ENCODE data around the gene MILR1.
"Not testable (repeated sequence)": the region's sequence is repeated elsewhere in the genome, so short reads cannot be mapped to it uniquely, and the experiment has no call there.

MILR1 gene

DNA sequence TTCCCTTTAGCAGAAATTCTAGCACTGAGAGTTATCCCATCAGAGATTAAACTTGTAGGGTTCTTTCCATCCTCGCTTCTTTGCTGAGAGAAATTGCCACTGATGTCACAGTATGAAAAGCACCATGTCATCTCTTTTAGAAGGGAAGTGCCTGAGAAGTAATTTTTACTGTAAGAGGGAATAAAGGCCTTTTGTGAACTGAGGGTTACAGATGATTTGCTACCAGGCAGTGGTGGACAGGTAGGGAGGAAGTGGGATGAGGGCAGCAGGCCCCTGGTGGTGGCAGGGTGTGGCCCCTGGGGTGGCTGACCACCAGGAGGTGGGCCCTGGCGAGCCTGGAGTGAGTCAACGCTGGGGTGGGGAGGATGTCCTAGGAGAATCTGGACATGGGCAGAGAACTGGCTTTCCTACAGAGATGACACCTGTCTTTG lies 6.4 kb upstream of the MILR1 start:
- Mint-ChIP-seq H3K27me3 (ENCODE audit: low read depth) (no peaks in the 10 kb centered on the region), H3K36me3 (ENCODE audit: low read depth) (peaks cover 12% of the 10 kb centered on the region), H3K27ac (peak overlapping the region; percentile 98), H3K4me1 (ENCODE audit: low read depth) (peaks cover 33% of the 10 kb centered on the region), H3K9me3 (peaks cover 26% of the 10 kb centered on the region), H3K4me3 (peak overlapping the region; percentile 81)

DNA sequence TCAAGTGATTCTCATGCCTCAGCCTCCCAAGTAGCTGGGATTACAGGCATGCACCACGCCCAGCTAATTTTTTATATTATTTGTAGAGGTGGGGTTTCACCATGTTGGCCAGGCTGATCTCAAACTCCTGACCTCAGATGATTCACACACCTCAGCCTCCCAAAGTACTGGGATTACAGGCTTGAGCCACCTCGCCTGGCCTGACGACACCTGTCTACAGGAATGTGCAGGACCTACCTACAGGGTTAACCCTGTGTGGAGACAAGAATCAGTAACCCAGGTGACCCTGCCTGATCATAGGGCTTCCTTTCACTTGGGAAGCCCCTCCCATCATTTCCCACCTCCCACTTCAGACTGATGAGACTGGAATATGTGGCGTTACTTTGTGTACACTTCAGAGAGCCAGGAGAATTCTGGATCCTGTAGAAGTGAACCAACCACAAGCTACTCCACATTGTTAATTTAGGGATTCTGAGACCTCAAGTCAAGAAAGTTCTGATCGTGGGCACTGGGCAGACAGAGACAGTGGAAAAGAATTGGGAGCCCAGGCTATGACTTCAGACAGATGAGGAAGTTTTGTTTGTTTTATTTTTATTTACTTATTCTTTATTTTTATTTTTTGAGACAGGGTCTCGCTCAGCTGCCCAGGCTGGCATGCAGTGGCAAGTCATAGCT lies 5.7 kb upstream of the MILR1 start:
- peak overlapping the region; percentile 70 for H3K27ac Mint-ChIP-seq
- no peak overlapping the region for H3K4me3 Mint-ChIP-seq
- peaks cover 19% of the 10 kb centered on the region for H3K9me3 Mint-ChIP-seq
- peaks cover 12% of the 10 kb centered on the region for H3K36me3 Mint-ChIP-seq (ENCODE audit: low read depth)
- no peaks in the 10 kb centered on the region for H3K27me3 Mint-ChIP-seq (ENCODE audit: low read depth)
- peaks cover 37% of the 10 kb centered on the region for H3K4me1 Mint-ChIP-seq (ENCODE audit: low read depth)

DNA sequence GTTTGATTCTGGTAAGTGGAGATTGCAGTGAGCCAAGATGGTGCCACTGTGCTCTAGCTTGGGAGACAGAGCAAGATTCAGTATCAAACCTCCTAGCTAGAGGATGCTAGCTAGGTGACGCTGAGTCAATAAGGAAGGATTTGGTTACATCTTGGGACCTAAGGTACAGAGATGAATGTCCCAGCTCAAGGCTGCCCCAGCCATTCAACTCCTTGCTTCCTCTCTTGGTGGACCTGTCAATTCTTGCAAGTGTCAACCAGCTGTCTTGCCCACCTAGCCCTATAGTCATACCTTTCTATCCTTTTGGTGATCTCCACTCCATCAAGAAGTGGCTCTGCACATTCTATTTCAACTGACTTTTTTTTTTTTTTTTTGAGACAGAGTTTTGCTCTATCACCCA lies 1.4 kb upstream of the MILR1 start:
- Mint-ChIP-seq H3K27me3 (ENCODE audit: low read depth) (no peaks in the 10 kb centered on the region), H3K4me3 (no peak overlapping the region), H3K4me1 (ENCODE audit: low read depth) (peaks cover 31% of the 10 kb centered on the region), H3K9me3 (no peaks in the 10 kb centered on the region), H3K36me3 (ENCODE audit: low read depth) (no peaks in the 10 kb centered on the region), H3K27ac (peak overlapping the region; percentile 59)

DNA sequence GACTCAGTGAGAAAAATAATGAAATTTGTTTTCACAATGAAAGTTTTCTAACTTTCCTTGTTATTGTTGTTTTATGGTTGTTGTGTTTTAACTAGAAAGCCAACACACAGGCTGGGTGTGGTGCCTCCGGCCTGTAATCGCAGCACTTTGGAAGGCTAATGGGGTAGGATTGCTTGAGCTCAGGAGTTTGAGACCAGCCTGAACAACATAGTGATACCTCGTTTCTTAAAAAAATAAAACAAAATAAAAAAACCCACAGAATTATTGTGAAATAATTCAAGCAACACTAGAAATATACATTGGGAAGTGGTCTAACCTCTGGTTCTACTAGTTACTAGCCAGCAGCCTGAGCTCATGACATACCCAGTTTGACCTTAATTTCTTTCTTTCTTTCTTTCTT lies 630 bp downstream of the MILR1 start:
- Mint-ChIP-seq H3K27me3 (ENCODE audit: low read depth) (no peaks in the 10 kb centered on the region), H3K4me1 (ENCODE audit: low read depth) (peaks cover 20% of the 10 kb centered on the region), H3K36me3 (ENCODE audit: low read depth) (no peaks in the 10 kb centered on the region), H3K4me3 (no peak overlapping the region), H3K27ac (peak overlapping the region; percentile 36), H3K9me3 (no peaks in the 10 kb centered on the region)

DNA sequence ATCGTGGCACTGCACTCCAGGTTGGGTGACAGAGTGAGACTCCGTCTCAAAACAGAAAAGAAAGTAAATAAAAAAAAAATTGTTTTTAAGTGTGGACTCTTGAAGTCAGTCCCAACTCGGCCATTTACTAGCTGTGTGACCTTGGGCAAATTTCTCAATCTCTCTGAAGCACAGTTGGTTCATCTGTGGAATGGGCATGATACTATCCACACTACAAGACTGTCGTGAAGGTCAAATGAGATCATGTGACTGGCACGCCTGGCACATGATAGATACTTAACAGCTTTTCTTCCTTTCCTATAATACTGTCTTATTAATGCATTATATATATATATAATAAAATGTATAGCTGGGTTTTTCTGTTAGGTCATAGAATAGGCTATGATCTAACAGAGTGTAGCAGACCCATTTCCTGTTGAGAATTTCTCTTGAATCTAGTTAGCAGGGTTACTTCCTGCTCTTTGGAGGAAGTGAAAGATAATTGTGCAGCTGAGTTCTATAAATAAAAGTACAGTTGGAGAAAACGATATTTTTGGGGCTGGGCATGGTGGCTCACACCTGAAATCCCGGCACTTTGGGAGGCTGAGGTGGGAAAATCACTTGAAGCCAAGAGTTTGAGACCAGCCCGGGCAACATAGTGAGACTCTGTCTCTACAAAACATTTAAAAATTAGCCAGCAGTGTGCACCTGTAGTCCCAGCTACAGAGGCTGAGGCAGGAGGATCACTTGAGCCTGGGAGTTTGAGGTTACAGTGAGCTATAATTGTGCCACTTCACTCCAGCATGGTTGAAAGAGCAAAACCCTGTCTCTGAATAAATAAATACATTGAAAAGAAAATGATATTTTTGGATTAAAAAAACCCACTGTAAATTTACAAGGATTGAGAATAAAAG lies 7.3 kb downstream of the MILR1 start:
- Mint-ChIP-seq H3K4me3 (no peak overlapping the region), H3K4me1 (ENCODE audit: low read depth) (peaks cover 8% of the 10 kb centered on the region), H3K27ac (peak overlapping the region; percentile 79), H3K27me3 (ENCODE audit: low read depth) (no peaks in the 10 kb centered on the region), H3K36me3 (ENCODE audit: low read depth) (peaks cover 2% of the 10 kb centered on the region), H3K9me3 (no peaks in the 10 kb centered on the region)

DNA sequence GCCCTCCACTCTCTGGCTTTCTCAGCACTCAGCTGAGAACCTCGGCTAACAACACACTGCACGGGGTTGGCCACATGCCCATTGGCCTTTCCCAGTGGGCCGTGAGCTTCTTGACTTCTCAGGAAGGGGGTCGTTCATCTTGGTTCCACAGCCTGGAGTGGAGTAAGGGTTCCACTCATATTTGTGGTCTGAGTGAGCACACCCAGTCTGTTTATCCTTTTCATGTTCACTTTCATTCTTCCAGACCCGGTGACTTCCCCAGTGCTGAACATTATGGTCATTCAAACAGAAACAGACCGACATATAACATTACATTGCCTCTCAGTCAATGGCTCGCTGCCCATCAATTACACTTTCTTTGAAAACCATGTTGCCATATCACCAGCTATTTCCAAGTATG lies 8.2 kb downstream of the MILR1 start:
- H3K4me3 Mint-ChIP-seq, result no peak overlapping the region
- H3K36me3 Mint-ChIP-seq (ENCODE audit: low read depth), result peaks cover 2% of the 10 kb centered on the region
- no peak overlapping the region for H3K27ac Mint-ChIP-seq
- H3K9me3 Mint-ChIP-seq, result no peaks in the 10 kb centered on the region
- no peaks in the 10 kb centered on the region for H3K27me3 Mint-ChIP-seq (ENCODE audit: low read depth)
- H3K4me1 Mint-ChIP-seq (ENCODE audit: low read depth), result peaks cover 8% of the 10 kb centered on the region

DNA sequence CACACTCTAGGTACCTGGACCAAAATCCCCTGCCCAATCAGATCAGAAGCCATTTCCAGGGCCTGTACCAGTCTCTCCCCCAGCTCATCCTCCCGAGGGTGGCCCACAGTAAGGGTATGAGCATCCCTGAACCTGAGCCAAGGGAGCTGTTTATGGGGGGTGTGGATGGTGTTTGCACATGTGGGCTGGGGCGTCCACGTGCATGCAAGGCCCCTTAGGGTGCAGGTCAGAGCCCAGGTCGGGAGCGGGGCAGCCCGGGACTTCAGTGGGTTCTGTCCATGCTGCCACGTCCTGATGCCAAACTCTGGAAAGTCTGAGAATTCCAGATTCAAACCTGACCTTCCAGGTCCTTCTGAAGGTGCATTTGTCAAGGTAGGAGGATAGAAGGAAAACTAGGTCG lies 9.8 kb downstream of the MILR1 start:
- no peak overlapping the region for H3K4me3 Mint-ChIP-seq
- H3K27ac Mint-ChIP-seq, result no peak overlapping the region
- peaks cover 8% of the 10 kb centered on the region for H3K4me1 Mint-ChIP-seq (ENCODE audit: low read depth)
- H3K36me3 Mint-ChIP-seq (ENCODE audit: low read depth), result peaks cover 2% of the 10 kb centered on the region
- H3K27me3 Mint-ChIP-seq (ENCODE audit: low read depth), result peaks cover 5% of the 10 kb centered on the region
- no peaks in the 10 kb centered on the region for H3K9me3 Mint-ChIP-seq

DNA sequence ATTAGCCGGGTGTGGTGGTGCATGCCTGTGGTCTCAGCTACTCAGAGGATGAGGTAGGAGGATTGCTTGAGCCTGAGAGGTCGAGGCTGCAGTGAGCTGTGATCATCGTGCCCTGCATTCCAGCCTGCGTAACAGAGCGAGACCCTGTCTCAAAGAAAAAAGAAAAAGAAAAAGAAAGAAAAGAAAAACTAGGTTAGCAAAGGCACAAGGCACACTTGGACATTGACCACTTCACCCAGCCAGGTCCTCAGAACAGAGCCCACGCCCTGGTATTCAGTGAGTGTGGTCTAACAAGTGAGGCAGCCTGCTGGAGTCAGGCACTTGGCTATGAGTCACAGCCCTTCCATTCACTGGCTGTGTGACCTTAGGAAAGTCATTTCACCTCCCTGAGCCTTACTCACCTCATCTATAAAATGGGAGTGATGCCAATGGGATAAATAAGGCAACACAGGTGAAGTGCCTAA lies 10.4 kb downstream of the MILR1 start:
- Mint-ChIP-seq H3K9me3 (no peaks in the 10 kb centered on the region), H3K4me3 (no peak overlapping the region), H3K36me3 (ENCODE audit: low read depth) (peaks cover 2% of the 10 kb centered on the region), H3K4me1 (ENCODE audit: low read depth) (peaks cover 8% of the 10 kb centered on the region), H3K27me3 (ENCODE audit: low read depth) (peaks cover 5% of the 10 kb centered on the region), H3K27ac (no peak overlapping the region)

DNA sequence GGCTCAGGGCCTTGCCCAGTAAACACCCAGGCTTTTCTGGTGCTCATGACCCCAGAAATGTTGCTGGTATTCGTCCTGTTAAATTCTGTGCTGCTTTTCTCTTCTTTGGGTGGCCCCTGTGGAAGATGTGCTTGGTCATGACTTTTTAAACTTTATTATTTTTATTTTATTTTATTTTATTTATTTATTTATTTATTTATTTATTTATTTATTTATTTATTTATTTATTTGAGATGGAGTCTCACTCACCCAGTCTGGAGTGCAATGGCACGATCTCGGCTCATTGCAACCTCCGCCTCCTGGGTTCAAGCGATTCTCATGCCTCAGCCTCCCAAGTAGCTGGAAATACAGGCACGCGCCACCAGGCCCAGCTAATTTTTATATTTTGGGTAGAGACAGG lies 10.9 kb downstream of the MILR1 start:
- not testable (repeated sequence) for H3K27ac Mint-ChIP-seq; H3K36me3 Mint-ChIP-seq (ENCODE audit: low read depth); H3K9me3 Mint-ChIP-seq; H3K4me1 Mint-ChIP-seq (ENCODE audit: low read depth); H3K4me3 Mint-ChIP-seq; H3K27me3 Mint-ChIP-seq (ENCODE audit: low read depth)

DNA sequence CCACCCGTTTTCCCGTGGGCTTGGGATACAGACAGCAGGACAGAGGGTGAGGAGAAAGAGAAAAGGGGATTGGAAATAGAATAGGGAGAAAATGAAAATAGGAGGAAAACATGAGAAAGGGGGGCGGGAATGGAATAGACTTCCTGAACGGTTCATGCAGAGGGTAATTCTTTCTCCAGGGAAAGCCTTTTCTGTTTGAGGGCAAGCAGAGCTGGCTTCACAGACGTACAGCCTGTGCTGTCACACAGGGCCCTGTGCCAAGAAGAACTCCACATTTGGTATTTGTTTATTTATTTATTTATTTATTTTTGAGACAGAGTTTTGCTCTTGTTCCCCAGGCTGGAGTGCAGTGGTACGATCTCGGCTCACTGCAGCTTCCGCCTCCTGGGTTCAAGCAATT lies 12.0 kb downstream of the MILR1 start:
- Mint-ChIP-seq H3K4me1 (ENCODE audit: low read depth) (peaks cover 7% of the 10 kb centered on the region), H3K9me3 (no peaks in the 10 kb centered on the region), H3K27ac (no peak overlapping the region), H3K27me3 (ENCODE audit: low read depth) (peaks cover 5% of the 10 kb centered on the region), H3K36me3 (ENCODE audit: low read depth) (peaks cover 2% of the 10 kb centered on the region), H3K4me3 (no peak overlapping the region)

DNA sequence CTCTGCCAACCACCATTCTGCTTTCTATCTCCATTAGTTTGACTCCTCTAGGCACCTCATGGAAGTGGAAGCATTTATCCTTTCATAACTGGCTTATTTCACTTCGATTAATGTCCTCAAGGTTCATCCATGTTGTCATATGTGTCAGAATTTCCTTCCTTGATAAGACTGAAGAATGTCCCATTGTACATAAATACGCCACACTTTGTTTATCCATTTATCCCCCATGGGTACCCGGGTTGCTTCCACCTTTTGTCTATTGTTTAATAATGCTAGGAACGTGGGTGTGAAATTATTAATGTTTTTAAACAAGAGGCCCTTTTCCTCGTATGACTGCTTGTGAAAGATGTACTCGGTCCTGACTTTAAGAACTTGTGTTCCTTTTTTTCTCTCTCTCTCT lies 12.9 kb downstream of the MILR1 start:
- Mint-ChIP-seq H3K27me3 (ENCODE audit: low read depth) (peaks cover 5% of the 10 kb centered on the region), H3K36me3 (ENCODE audit: low read depth) (no peaks in the 10 kb centered on the region), H3K4me1 (ENCODE audit: low read depth) (peaks cover 3% of the 10 kb centered on the region), H3K27ac (no peak overlapping the region), H3K9me3 (no peaks in the 10 kb centered on the region), H3K4me3 (no peak overlapping the region)

DNA sequence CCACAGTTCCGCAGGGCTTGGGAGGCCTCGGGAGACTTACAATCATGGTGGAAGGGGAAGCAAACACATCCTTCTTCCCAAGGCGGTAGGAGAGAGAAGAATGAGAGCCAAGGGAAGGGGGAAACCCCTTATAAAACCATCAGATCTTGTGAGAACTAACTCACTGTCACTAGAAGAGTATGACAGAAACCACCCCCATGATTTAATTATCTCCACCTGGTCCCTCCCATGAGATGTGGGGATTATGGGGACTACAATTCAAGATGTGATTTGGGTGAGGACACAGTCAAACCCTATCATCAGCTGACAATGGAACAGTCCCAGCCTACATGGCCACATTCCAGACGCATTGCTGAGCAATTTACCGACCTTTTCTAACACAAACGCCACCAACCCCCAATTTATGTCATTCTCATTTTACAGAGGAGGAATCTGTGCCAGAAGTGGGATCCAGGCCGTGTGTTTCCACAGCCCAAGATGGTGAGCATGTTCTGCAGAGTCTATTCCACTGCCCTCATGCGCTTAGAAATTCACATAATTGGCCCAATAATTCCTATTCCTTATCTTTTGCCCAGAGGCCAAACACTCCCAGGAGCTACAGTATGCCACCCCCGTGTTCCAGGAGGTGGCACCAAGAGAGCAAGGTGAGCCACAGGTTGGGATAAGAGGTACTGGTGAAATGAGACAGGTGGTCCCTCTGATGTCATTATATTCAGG lies 17.3 kb downstream of the MILR1 start:
- Mint-ChIP-seq H3K27me3 (ENCODE audit: low read depth) (peaks cover 5% of the 10 kb centered on the region), H3K27ac (no peak overlapping the region), H3K4me3 (no peak overlapping the region), H3K36me3 (ENCODE audit: low read depth) (peaks cover 2% of the 10 kb centered on the region), H3K4me1 (ENCODE audit: low read depth) (peaks cover 2% of the 10 kb centered on the region), H3K9me3 (no peaks in the 10 kb centered on the region)

DNA sequence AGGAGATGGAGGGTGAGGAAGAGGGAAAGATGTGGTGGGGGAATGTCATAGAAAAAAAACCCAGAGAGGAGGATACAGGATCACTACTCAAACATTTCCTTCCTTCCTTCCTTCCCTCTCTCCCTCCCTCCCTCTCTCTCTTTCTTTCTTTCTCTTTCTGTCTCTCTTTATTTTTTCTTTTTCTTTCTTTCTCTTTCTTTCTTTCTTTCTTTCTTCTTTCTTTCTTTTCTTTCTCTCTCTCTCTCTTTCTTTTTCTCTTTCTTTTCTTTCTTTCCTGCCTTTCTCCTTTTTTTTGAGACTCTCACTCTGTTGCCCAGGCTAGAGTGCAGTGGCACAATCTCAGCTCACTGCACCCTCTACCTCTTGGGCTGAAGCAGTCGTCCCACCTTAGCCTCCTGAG lies 17.9 kb downstream of the MILR1 start:
- not testable (repeated sequence) for H3K4me1 Mint-ChIP-seq (ENCODE audit: low read depth); H3K9me3 Mint-ChIP-seq; H3K36me3 Mint-ChIP-seq (ENCODE audit: low read depth); H3K27me3 Mint-ChIP-seq (ENCODE audit: low read depth); H3K4me3 Mint-ChIP-seq; H3K27ac Mint-ChIP-seq

DNA sequence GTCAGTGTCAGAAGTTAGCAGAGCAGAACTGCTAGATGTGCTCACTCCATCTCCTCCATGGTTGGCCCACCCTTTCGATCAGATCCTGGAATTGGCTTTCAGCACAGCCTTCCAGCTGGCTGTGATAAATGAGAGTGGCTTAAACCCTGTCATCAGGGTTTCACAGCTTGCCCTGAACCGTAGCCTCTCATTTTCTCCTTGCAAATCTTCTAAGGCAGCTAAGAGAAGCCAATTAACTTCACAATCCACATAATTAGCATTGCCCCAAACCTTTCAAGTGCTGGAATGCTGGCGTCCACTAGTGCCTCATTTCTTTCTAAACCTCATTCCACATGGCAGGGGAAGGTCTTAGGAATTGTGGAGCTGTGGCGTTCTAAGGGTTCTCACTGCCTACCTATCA lies 21.7 kb downstream of the MILR1 start:
- H3K4me3 Mint-ChIP-seq, result no peak overlapping the region
- H3K27me3 Mint-ChIP-seq (ENCODE audit: low read depth), result no peaks in the 10 kb centered on the region
- H3K27ac Mint-ChIP-seq, result peak overlapping the region; percentile 3
- no peaks in the 10 kb centered on the region for H3K9me3 Mint-ChIP-seq
- peaks cover 2% of the 10 kb centered on the region for H3K36me3 Mint-ChIP-seq (ENCODE audit: low read depth)
- peaks cover 2% of the 10 kb centered on the region for H3K4me1 Mint-ChIP-seq (ENCODE audit: low read depth)

DNA sequence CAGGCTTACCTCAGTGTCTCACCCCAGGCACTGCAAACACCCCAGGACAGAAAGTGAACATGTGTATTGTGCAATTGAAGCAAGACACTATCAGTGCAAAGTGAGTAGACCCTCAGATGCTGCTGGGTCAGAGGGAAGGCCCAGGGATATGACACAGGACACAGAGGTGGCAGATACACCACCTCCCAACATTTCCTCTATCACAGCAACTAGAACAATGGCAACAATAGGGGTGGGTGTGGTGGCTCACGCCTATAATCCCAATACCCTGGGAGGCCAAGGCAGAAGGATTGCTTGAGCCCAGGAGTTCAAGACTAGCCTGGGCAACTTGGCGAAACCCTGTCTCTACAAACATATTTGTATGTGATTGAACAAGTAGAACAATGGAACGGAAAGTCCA lies 22.5 kb downstream of the MILR1 start:
- H3K27ac Mint-ChIP-seq, result no peak overlapping the region

More for the DNA sequence above, 22.5 kb downstream of the MILR1 start:
- Mint-ChIP-seq H3K36me3 (ENCODE audit: low read depth) (peaks cover 2% of the 10 kb centered on the region), H3K27me3 (ENCODE audit: low read depth) (no peaks in the 10 kb centered on the region), H3K4me3 (no peak overlapping the region), H3K9me3 (no peaks in the 10 kb centered on the region), H3K4me1 (ENCODE audit: low read depth) (peaks cover 2% of the 10 kb centered on the region)

All from T-helper 1 cell treated with Interleukin-12 subunit alpha and Interleukin-12 subunit beta and Interleukin-4 antibody, amounts not matched to agents 30 μg/mL and 1 μg/mL, for 36 hours (primary cell).